HG03378 (cell line): ENCODE results near the gene KCNH8.
"Not testable (repeated sequence)": the region's sequence is repeated elsewhere in the genome, so short reads cannot be mapped to it uniquely, and the experiment has no call there.

ENCODE experiments used
- ATAC-seq: cut with Tn5 transposase; IDR thresholded peaks from one replicate; pipeline ENCODE4 v1.9.1; 2021; ENCODE audit warnings: mild to moderate bottlenecking, moderate library complexity; ENCODE audit not compliant: unreplicated experiment

KCNH8 gene

DNA sequence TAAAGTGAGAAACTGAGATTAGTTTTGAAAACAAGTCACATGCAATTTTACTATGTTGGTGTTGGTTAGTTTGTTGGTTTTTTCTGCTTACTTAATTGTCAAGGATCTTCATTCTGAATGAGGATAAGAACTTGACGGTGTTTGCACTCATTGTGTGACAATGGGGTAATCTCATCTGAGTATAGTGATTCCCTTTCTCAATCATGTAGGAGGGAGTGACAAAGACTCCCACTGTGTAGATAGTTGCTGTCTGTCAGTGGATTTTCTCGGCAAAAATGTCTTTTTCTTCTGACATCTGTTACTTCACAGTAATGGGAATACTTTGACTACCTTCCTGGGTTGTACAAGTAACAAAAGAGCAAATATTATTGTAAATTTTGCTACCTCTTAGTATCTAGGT is 23.5 kb downstream of the KCNH8 start:
- ATAC-seq, result no peak

- no peak for ATAC-seq
Observed at GRCh38 chr3:19173945-19174344, 25.6 kb downstream of the KCNH8 start.

GRCh38 chr3:19183584-19183983 is 35.3 kb downstream of the KCNH8 start:
- ATAC-seq, result no peak

DNA sequence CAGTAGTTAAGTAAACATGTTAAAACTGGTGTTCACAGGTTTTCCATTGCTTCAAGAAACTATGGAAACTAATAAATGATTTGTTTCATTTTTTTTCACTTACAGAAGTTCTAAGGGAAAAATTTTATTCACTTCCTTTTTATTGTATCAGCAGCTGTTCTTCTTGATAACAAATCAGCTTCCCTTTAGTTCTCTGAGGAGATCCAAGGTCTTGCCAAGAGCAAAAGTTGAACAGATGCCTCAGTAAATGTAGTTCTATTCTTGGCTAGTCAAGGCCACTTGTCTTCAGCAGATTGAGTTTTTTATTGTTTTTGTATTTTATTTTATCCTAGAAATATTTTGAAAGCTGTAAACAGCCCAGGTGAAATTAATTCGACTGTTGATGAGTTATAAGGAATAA is 41.8 kb downstream of the KCNH8 start:
- no peak for ATAC-seq

DNA sequence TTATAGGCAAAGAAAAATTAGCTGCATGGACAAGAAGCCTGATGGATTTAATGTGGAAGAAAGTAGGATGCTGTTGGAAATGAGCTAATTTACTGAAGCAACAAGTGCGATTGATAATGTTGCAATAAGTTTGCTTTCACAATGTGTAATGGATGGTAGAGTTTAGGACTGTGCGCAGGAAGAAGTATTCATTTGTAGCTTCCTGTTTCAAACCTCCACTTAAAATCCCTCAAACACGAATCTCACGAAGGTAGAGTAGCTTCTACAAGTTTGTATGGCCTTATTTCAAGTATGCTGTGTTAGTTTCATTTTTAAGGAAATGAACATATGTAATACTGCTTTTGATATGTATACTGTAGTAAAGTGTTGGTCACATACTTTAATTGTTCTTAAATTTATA is 42.3 kb downstream of the KCNH8 start:
- peak; percentile 84 for ATAC-seq

- no peak for ATAC-seq
Observed at GRCh38 chr3:19199131-19199530, 50.8 kb downstream of the KCNH8 start.

DNA sequence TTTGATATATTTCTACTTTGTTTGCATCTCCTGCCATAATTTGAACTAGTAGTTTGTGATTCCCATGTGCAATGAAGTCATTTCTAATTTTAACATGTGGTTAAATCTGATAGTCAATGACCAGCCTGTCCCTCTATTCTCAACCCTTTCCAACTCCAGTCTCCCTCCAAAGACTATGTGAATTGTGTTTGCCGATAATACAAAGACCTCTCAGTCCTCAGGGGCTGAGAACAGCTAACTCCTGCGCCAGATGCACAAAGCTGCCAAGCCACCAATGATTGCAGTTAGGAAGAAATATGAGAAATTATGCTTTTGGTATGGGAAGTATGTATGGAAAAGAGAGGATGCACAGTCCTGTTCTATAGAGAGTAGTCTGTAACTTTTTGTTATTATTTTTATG is 54.0 kb downstream of the KCNH8 start:
- no peak for ATAC-seq

DNA sequence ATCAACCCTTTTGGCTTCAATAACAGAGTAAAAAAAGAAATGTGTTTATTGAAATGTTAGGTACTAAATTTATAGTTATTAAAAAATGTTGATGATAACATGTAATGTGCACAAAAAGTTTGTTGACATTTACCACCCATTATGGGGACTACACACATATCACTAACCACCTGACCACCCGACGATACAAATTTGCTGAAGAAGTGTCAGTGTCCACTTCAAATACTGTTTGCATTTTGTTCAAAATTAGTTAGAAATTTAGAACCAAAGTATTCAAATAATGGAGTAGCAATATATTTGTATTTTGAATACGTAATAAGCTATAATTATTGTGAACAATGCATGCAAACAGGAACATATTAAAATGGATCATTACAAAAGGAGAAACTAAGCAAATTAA is 54.4 kb downstream of the KCNH8 start:
- no peak for ATAC-seq

DNA sequence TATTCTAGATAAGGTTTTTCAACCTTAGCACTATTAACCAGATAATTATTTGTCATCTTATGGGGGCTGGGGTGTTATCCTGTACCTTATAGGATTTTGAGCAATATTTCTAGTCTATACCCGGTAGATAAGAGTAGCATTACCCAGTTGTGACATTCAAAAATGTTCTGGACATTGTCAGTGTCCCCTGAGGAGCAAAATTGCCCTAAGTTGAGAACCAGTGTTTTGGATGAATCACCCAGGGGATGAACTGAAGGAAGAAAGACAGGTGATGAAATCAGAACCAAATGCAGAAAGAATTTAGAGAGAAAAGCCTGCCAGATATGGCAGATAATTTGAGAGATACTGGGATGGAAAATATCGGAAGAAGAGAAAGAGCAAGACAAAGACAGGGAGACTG is 58.2 kb downstream of the KCNH8 start:
- no peak for ATAC-seq

- no peak for ATAC-seq
Observed at GRCh38 chr3:19213603-19214220, 65.4 kb downstream of the KCNH8 start.

- ATAC-seq, result no peak
Observed at GRCh38 chr3:19215427-19215826, 67.1 kb downstream of the KCNH8 start.

- ATAC-seq, result no peak
Observed at GRCh38 chr3:19216669-19217337, 68.5 kb downstream of the KCNH8 start.

- no peak for ATAC-seq
Observed at GRCh38 chr3:19220311-19220710, 72.0 kb downstream of the KCNH8 start.

GRCh38 chr3:19221081-19221480 is 72.8 kb downstream of the KCNH8 start:
- ATAC-seq, result no peak

- ATAC-seq, result no peak
Observed at GRCh38 chr3:19226479-19226878, 78.2 kb downstream of the KCNH8 start.

DNA sequence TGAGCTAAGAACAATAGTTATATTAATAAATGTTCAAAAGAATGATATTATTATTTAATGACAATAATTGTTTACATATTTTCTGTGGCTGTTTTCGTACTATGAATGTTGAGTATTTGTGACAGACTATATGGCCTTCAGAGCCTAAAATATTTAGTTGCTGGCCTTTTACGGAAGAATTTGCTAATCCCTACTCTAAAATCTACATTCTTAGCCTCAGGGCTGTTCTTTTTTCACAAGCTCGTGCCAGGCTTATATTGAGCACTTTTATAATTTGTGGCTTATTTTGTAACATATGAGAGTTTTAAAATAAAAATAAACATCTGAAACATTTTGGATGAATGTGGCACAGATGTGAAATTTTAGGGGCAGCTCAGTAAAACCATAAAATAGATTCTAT is 79.9 kb downstream of the KCNH8 start:
- no peak for ATAC-seq

- no peak for ATAC-seq
Observed at GRCh38 chr3:19229086-19229485, 80.8 kb downstream of the KCNH8 start.

- ATAC-seq, result peak; percentile 88
Observed at GRCh38 chr3:19229881-19230280, 81.6 kb downstream of the KCNH8 start.

DNA sequence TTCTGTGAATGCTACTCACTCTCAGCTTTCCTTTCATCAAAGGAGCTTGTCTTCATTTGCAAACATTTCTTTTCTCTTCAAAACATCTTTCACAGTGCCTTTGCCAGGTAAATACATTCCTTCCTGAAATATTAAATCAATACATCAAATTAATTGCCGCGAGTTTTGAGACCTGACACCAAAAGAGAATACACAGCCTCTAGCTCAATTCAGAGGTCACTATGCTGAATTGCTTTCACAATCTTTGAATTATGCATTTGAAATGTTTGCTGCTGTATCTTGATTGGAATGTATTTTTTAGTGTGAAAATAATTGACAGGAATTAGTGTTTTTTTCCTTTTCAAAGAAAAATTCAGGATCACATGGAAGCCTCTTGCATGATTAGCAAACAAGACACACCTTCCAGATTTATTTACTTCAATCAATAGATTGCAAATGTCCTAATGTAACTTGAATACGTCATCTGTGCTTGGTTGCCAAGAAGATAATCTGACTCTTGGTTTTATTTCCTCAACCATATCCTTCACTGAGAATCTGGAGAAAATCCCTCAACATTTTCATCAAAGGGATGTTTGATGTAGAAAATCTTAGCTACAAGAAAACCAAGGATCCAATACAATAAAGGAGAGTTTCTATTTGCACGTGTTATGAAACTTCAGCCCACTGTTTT is 83.6 kb downstream of the KCNH8 start:
- no peak for ATAC-seq

DNA sequence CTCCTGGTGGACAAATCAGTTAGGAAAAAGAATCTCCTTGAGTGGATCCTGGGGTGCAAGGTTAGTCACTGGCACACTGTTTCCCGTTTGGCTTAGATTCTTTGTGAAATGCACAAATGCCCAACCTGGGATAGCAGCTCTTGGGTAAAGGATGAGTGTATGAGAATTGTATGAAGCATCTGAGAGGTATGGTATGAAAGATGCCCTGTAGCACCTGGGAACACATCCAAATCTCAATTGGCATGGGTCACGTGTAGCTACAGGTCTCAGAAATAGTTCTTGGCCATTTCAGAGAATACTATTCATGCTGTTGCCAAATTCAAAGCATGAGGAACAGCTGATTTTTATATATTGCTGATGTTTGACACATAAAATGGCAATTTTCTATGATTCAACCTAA is 84.3 kb downstream of the KCNH8 start:
- ATAC-seq, result no peak

- not testable (repeated sequence) for ATAC-seq
Observed at GRCh38 chr3:19233882-19234784, 85.8 kb downstream of the KCNH8 start.
